HepG2 (cell line): ENCODE results near the gene MEIOB. TPM values are rescaled to one million over a fixed set of nuclear protein-coding genes. Genes with fewer than 3 reads are reported as not detected.
A peak's percentile ranks its signal among the peaks of the same experiment; 100 is the strongest.

ENCODE experiments used
- ATRX ChIP-seq: sonication (generic); formaldehyde crosslinking; IDR thresholded peaks from 2 replicates; pipeline ENCODE4 v1.4.0; 2020; ENCODE audit warnings: missing genetic modification reagents, borderline replicate concordance
- CBX5 ChIP-seq: sonication (generic); formaldehyde crosslinking; IDR thresholded peaks from 2 replicates; pipeline ENCODE4 v1.4.0; 2020; ENCODE audit warnings: missing genetic modification reagents, borderline replicate concordance
- EZH2 ChIP-seq: conservative IDR thresholded peaks from 2 replicates; pipeline ENCODE4 v1.6.1; 2012; ENCODE audit warnings: mild to moderate bottlenecking, low read depth, low read length, moderate library complexity
- GZF1 ChIP-seq: sonication (generic); formaldehyde crosslinking; IDR thresholded peaks from 2 replicates; pipeline ENCODE4 v1.5.1; 2020; ENCODE audit warnings: mild to moderate bottlenecking, missing genetic modification reagents
- HBP1 ChIP-seq: IDR thresholded peaks from 2 replicates; pipeline ENCODE4 v1.6.1; 2016; ENCODE audit warnings: low read depth, control low read depth
- HOXA5 ChIP-seq: sonication (generic); formaldehyde crosslinking; IDR thresholded peaks from 2 replicates; pipeline ENCODE4 v1.4.0; 2020; ENCODE audit warnings: missing genetic modification reagents
- MTF1 ChIP-seq: sonication (generic); formaldehyde crosslinking; IDR thresholded peaks from 2 replicates; pipeline ENCODE4 v1.5.0; 2020; ENCODE audit warnings: missing genetic modification reagents
- MZF1 ChIP-seq: sonication (generic); formaldehyde crosslinking; IDR thresholded peaks from 2 replicates; pipeline ENCODE4 v1.8.1; 2023; ENCODE audit warnings: mild to moderate bottlenecking, missing genetic modification reagents, borderline replicate concordance
- NFE2 ChIP-seq: sonication (generic); formaldehyde crosslinking; IDR thresholded peaks from 2 replicates; pipeline ENCODE4 v1.4.0; 2020; ENCODE audit warnings: missing genetic modification reagents
- NR2F1 ChIP-seq, 2 experiments: fragments of 450-650 bp in 1 of 2; formaldehyde crosslinking in 1 of 2; IDR thresholded peaks; 2 replicates each; pipeline versions ENCODE4 v1.5.0 to v1.6.1; 2016 to 2020; ENCODE audit warnings: mild to moderate bottlenecking in 1 of 2, missing compliant biosample characterization in 1 of 2, missing genetic modification reagents in 1 of 2, moderate library complexity in 1 of 2
- RBFOX2 ChIP-seq: fragments of 200-400 bp; formaldehyde crosslinking; IDR thresholded peaks from 2 replicates; pipeline ENCODE4 v1.6.1; 2017; ENCODE audit warnings: low read depth, mild to moderate bottlenecking, low read length
- REPIN1 ChIP-seq: sonication (generic); formaldehyde crosslinking; IDR thresholded peaks from 2 replicates; pipeline ENCODE4 v1.8.0; 2022; ENCODE audit warnings: missing genetic modification reagents, low read depth, mild to moderate bottlenecking, borderline replicate concordance
- SETDB1 ChIP-seq: sonication (generic); formaldehyde crosslinking; IDR thresholded peaks from 2 replicates; pipeline ENCODE4 v1.5.1; 2020; ENCODE audit warnings: missing genetic modification reagents, mild to moderate bottlenecking, borderline replicate concordance
- SNAPC5 ChIP-seq: sonication (generic); formaldehyde crosslinking; IDR thresholded peaks from 2 replicates; pipeline ENCODE4 v1.8.1; 2023; ENCODE audit warnings: mild to moderate bottlenecking, missing genetic modification reagents, borderline replicate concordance
- ZFP62 ChIP-seq: sonication (generic); formaldehyde crosslinking; IDR thresholded peaks from 2 replicates; pipeline ENCODE4 v1.4.0; 2020; ENCODE audit warnings: missing genetic modification reagents
- ZMYM3 ChIP-seq: sonication (generic); formaldehyde crosslinking; IDR thresholded peaks from 2 replicates; pipeline ENCODE4 v1.5.1; 2020; ENCODE audit warnings: mild to moderate bottlenecking, missing genetic modification reagents
- ZNF34 ChIP-seq: sonication (generic); formaldehyde crosslinking; IDR thresholded peaks from 2 replicates; pipeline ENCODE4 v1.4.0; 2020; ENCODE audit warnings: mild to moderate bottlenecking, missing genetic modification reagents, borderline replicate concordance
- ZNF460 ChIP-seq: sonication (generic); formaldehyde crosslinking; IDR thresholded peaks from 2 replicates; pipeline ENCODE4 v1.5.1; 2020; ENCODE audit warnings: missing genetic modification reagents, mild to moderate bottlenecking, borderline replicate concordance
- ZNF530 ChIP-seq: sonication (generic); formaldehyde crosslinking; IDR thresholded peaks from 2 replicates; pipeline ENCODE4 v1.5.0; 2020; ENCODE audit warnings: low read depth, mild to moderate bottlenecking, missing genetic modification reagents
- polyA plus RNA-seq, 8 experiments: library from polyadenylated mRNA; depleted of rRNA in 3 of 8; stranded (reverse) in 7 of 8; unstranded in 1 of 8; fragments of >200 nt; fragmentation: Illumina TruSeq in 4 of 8; extraction: Trizol in 4 of 8; gene quantifications; 2 replicates each; pipeline versions ENCODE4 v1.2.1 to v1.2.3, GENCODE V29; 2011 to 2016; ENCODE audit warnings: low read depth in 4 of 8, missing spikeins in 1 of 8, mixed read lengths in 1 of 8; ENCODE audit not compliant: insufficient read depth in 1 of 8
- total RNA-seq, 5 experiments: library from RNA; depleted of rRNA; stranded (reverse); fragments of >200 nt; fragmentation: Illumina TruSeq; extraction: Trizol; gene quantifications; 2 replicates each; pipeline ENCODE4 v1.2.3, GENCODE V29; 2016; ENCODE audit warnings: low read depth in 1 of 5
- TF ChIP-seq, protein P1 (sequence below), 2 experiments: IDR thresholded peaks; 2 replicates each; pipeline ENCODE4 v1.6.1; 2011 to 2012; ENCODE audit warnings: low read length in 2 of 2, borderline replicate concordance in 1 of 2, low read depth in 1 of 2, mild to moderate bottlenecking in 1 of 2, moderate library complexity in 1 of 2
- TF ChIP-seq, protein P2 (sequence below): sonication (generic); formaldehyde crosslinking; IDR thresholded peaks from 2 replicates; pipeline ENCODE4 v1.4.0; 2020; ENCODE audit warnings: missing genetic modification reagents

The MEIOB gene
- total and polyA plus RNA-seq, 2 of the 13 experiments (the other 11 are each of a cell fraction or from before 2014, with no cell fraction given): 0.17 TPM; not detected in 1

DNA sequence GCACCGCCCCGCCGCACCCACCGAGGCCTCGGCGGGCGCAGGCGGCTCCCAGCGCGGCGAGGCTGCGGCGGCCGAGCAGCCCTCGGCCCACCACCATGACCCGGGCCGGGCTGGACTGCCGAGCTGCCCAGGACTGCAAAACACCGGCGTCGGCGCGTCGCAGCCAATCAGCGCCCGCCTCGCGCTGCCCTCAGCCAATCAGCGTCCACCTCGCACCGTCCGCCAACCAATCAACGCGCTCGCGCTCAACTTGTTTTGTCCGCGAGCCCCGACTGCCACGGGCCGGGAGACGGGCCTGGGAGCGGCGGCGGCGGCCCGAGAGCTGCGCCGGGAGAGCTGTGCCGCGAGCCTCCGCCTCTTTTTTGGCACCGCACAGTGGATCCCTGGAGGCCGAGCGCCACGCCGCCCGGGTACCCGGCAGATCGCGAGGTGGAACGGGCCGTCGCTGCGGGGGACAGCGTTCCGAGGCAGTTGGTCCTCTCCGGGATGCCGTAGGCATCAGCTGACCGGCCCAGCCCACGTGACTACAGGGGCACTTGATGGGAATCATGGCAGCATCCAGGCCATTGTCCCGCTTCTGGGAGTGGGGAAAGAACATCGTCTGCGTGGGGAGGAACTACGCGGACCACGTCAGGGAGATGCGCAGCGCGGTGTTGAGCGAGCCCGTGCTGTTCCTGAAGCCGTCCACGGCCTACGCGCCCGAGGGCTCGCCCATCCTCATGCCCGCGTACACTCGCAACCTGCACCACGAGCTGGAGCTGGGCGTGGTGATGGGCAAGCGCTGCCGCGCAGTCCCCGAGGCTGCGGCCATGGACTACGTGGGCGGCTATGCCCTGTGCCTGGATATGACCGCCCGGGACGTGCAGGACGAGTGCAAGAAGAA is 45.0 kb downstream of the MEIOB start, which contains the start of the genes FAHD1 and HAGH (continued):
- no peak for TF ChIP-seq SETDB1 (CRISPR knock-in tag)
- TF ChIP-seq ZNF460 (CRISPR knock-in tag): no peak
- TF ChIP-seq SNAPC5: peak; percentile 82; the same call in 1 of the 2 replicates
- TF ChIP-seq, protein P1, sequence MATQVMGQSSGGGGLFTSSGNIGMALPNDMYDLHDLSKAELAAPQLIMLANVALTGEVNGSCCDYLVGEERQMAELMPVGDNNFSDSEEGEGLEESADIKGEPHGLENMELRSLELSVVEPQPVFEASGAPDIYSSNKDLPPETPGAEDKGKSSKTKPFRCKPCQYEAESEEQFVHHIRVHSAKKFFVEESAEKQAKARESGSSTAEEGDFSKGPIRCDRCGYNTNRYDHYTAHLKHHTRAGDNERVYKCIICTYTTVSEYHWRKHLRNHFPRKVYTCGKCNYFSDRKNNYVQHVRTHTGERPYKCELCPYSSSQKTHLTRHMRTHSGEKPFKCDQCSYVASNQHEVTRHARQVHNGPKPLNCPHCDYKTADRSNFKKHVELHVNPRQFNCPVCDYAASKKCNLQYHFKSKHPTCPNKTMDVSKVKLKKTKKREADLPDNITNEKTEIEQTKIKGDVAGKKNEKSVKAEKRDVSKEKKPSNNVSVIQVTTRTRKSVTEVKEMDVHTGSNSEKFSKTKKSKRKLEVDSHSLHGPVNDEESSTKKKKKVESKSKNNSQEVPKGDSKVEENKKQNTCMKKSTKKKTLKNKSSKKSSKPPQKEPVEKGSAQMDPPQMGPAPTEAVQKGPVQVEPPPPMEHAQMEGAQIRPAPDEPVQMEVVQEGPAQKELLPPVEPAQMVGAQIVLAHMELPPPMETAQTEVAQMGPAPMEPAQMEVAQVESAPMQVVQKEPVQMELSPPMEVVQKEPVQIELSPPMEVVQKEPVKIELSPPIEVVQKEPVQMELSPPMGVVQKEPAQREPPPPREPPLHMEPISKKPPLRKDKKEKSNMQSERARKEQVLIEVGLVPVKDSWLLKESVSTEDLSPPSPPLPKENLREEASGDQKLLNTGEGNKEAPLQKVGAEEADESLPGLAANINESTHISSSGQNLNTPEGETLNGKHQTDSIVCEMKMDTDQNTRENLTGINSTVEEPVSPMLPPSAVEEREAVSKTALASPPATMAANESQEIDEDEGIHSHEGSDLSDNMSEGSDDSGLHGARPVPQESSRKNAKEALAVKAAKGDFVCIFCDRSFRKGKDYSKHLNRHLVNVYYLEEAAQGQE (IDR thresholded peaks at IDR 0.05; ENCODE audit: borderline replicate concordance in 1 of 2, low read depth in 1 of 2, low read length in 2 of 2): peak in 1 of 2 experiments; percentile 72; a peak in 1 of 4 replicates
- TF ChIP-seq NR2F1 (CRISPR knock-in tag; IDR thresholded peaks at IDR 0.05): peak in 1 of 2 experiments; percentile 30; a peak in 1 of 4 replicates
- TF ChIP-seq HBP1 (CRISPR knock-in tag): peak; percentile 44; the same call in 1 of the 2 replicates
- TF ChIP-seq MZF1 (CRISPR knock-in tag): peak; percentile 93; the same call in 1 of the 2 replicates
- TF ChIP-seq, protein P2, sequence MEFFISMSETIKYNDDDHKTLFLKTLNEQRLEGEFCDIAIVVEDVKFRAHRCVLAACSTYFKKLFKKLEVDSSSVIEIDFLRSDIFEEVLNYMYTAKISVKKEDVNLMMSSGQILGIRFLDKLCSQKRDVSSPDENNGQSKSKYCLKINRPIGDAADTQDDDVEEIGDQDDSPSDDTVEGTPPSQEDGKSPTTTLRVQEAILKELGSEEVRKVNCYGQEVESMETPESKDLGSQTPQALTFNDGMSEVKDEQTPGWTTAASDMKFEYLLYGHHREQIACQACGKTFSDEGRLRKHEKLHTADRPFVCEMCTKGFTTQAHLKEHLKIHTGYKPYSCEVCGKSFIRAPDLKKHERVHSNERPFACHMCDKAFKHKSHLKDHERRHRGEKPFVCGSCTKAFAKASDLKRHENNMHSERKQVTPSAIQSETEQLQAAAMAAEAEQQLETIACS (CRISPR knock-in tag): peak; percentile 40; the same call in 1 of the 2 replicates
- no peak for TF ChIP-seq MTF1 (CRISPR knock-in tag)
- no peak for TF ChIP-seq ZNF530 (CRISPR knock-in tag)
- peak; percentile 94 for TF ChIP-seq REPIN1
- peak; percentile 55 for TF ChIP-seq ZMYM3
- no peak for TF ChIP-seq ZNF34 (CRISPR knock-in tag)
- peak; percentile 66 for TF ChIP-seq HOXA5 (CRISPR knock-in tag)
- peak; percentile 88 for TF ChIP-seq CBX5 (CRISPR knock-in tag)
- no peak for TF ChIP-seq NFE2 (CRISPR knock-in tag)
- TF ChIP-seq GZF1 (CRISPR knock-in tag): no peak
- no peak for TF ChIP-seq ATRX (CRISPR knock-in tag)
- peak; percentile 94 for TF ChIP-seq RBFOX2
- no peak for TF ChIP-seq ZFP62 (CRISPR knock-in tag)
- no peak for TF ChIP-seq EZH2
